Neural progenitor cell (in vitro differentiated cells): ENCODE measurements around the gene NDUFS3. TPM values are rescaled to one million over a fixed set of nuclear protein-coding genes. Genes with fewer than 3 reads are reported as not detected.

Experiments
- DNase-seq: peaks from one replicate; pipeline ENCODE4 v3.0.0-alpha.2; 2016; ENCODE audit warnings: low spot score
- H2AFZ ChIP-seq: fragments of 200-600 bp; sonication (generic); replicated peaks from 2 replicates; pipeline ENCODE4 v1.6.1; 2016; ENCODE audit warnings: antibody characterized with exemption
- H3F3A ChIP-seq: fragments of 200-600 bp; sonication (generic); 2 replicates; pipeline ENCODE4 v1.6.1; 2016; ENCODE audit warnings: antibody characterized with exemption, low read depth
- H3K27ac ChIP-seq: fragments of 200-600 bp; sonication (generic); 2 replicates; pipeline ENCODE4 v1.5.1; 2016; ENCODE audit warnings: mild to moderate bottlenecking
- H3K27me3 ChIP-seq: fragments of 200-600 bp; sonication (generic); 2 replicates; pipeline ENCODE4 v1.6.1; 2016; ENCODE audit warnings: mild to moderate bottlenecking, moderate library complexity
- H3K36me3 ChIP-seq: fragments of 200-600 bp; sonication (generic); 2 replicates; pipeline ENCODE4 v1.5.1; 2016
- H3K4me1 ChIP-seq: fragments of 200-600 bp; sonication (generic); 2 replicates; pipeline ENCODE4 v1.6.1; 2016; ENCODE audit warnings: mixed run types
- H3K4me2 ChIP-seq: fragments of 200-600 bp; sonication (generic); 2 replicates; pipeline ENCODE4 v1.6.1; 2016
- H3K4me3 ChIP-seq: fragments of 200-600 bp; sonication (generic); 2 replicates; pipeline ENCODE4 v1.5.1; 2016
- H3K79me2 ChIP-seq: fragments of 200-600 bp; sonication (generic); 2 replicates; pipeline ENCODE4 v1.6.1; 2016; ENCODE audit warnings: low read depth
- H3K9ac ChIP-seq: fragments of 200-600 bp; sonication (generic); 2 replicates; pipeline ENCODE4 v1.6.1; 2016
- H3K9me3 ChIP-seq: fragments of 200-600 bp; sonication (generic); 2 replicates; pipeline ENCODE4 v1.5.1; 2016; ENCODE audit warnings: low read depth
- H4K20me1 ChIP-seq: fragments of 200-600 bp; sonication (generic); 2 replicates; pipeline ENCODE4 v1.6.1; 2016; ENCODE audit warnings: low read depth
- H3K27ac Mint-ChIP-seq: 3 replicates; pipeline ENCODE4 v1.8.0; 2021; ENCODE audit warnings: mixed read lengths
- H3K27me3 Mint-ChIP-seq: 2 replicates; pipeline ENCODE4 v1.8.0; 2022; ENCODE audit warnings: low read depth, mild to moderate bottlenecking, inconsistent platforms, moderate library complexity, mixed read lengths; ENCODE audit not compliant: insufficient read depth
- H3K36me3 Mint-ChIP-seq: 3 replicates; pipeline ENCODE4 v1.8.0; 2021; ENCODE audit warnings: mixed read lengths
- H3K4me1 Mint-ChIP-seq: 3 replicates; pipeline ENCODE4 v1.8.0; 2021; ENCODE audit warnings: mixed read lengths
- H3K4me3 Mint-ChIP-seq: 3 replicates; pipeline ENCODE4 v1.8.0; 2021; ENCODE audit warnings: mild to moderate bottlenecking, moderate library complexity, mixed read lengths
- H3K9me3 Mint-ChIP-seq: 3 replicates; pipeline ENCODE4 v1.8.0; 2020; ENCODE audit warnings: mixed read lengths
- EZH2 ChIP-seq: fragments of 200-600 bp; sonication (generic); IDR thresholded peaks from 2 replicates; pipeline ENCODE4 v1.6.1; 2017; ENCODE audit warnings: antibody characterized with exemption, mild to moderate bottlenecking, moderate library complexity
- EZH2phosphoT487 ChIP-seq: fragments of 200-600 bp; sonication (generic); IDR thresholded peaks from 2 replicates; pipeline ENCODE4 v1.6.1; 2017; ENCODE audit warnings: antibody characterized with exemption
- total RNA-seq: library from RNA; depleted of rRNA; stranded (reverse); fragments of >200 nt; gene quantifications from 2 replicates; pipeline ENCODE4 v1.2.3, GENCODE V29; 2015; ENCODE audit warnings: low replicate concordance
- TF ChIP-seq, protein P1 (sequence below): fragments of 200-600 bp; sonication (generic); IDR thresholded peaks from 2 replicates; pipeline ENCODE4 v1.5.1; 2017; ENCODE audit warnings: antibody characterized with exemption, mild to moderate bottlenecking

Gene NDUFS3
- total RNA-seq, 1 donor from 2014 or later, result 78.9 TPM

DNA sequence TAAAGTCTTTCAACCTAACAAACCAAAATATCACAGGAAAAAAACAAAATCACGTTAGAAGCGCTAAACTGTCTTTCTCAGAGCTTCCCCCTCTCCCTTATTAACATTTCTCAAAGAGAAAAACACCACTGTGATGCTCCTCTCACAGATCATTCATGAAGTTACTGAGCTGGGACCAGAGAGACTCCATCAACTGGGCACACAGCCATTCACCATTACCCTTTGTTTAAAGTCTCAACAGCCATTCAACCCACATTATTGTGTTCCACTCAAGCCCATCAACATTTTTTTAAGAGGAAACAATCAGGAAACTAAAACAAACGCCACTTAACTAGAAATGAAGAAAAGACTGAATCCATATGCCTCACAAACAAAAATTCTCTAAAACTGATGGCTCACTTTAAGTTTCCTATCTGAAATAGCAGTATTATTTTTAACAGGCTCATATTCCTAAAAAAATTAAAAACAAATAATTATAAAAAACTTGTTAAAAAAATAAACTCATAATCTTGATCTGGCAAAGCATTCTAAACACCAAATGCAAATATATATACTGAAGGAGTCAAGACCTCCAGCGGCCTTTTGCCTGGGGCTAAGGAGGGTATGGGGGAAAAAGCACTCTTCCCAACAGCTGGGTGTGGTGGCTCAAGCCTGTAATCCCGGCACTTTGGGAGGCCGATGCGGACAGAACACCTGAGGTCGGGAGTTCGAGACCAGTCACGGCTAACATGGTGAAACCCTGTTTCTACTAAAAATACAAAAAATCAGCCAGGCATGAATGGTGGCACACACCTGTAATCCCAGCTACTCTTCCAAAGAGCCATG is 39.9 kb upstream of the NDUFS3 start:
- peaks cover 17% of the 10 kb centered on the region for H3K36me3 Mint-ChIP-seq
- H3K9ac ChIP-seq, result no peak overlapping the region
- no peak overlapping the region for H3K4me3 Mint-ChIP-seq

DNA sequence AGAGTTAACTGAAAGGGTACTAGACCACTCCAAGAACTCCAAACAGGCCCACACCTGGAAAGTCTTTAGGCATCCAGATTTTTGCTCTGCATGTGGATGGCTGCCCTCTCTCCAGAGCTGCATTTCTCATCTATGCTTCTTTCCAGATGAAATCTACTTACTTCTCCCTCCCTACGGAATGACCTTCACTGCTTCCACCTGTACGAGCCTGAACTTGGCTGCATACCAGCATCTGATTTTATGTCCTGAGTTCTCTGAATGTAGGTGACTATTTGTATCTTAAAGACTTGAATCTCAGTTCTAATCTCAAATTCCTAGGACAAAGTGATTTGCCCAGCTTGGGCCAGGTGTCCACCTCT is 39.2 kb upstream of the NDUFS3 start:
- Histone ChIP-seq H3K9me3 (no peaks in the 10 kb centered on the region), H3K4me3 (no peak overlapping the region), H3K27ac (no peak overlapping the region), H3K4me2 (no peak overlapping the region), H4K20me1 (peaks cover 98% of the 10 kb centered on the region), H3K79me2 (peaks cover 100% of the 10 kb centered on the region), H3F3A (peaks cover 14% of the 10 kb centered on the region), H2AFZ (no peak overlapping the region), H3K36me3 (no peaks in the 10 kb centered on the region), H3K9ac (no peak overlapping the region), H3K4me1 (peaks cover 4% of the 10 kb centered on the region), H3K27me3 (no peaks in the 10 kb centered on the region)
- peaks cover 17% of the 10 kb centered on the region for H3K36me3 Mint-ChIP-seq
- peak overlapping the region; percentile 41 for H3K27ac Mint-ChIP-seq
- H3K27me3 Mint-ChIP-seq, result no peaks in the 10 kb centered on the region
- H3K4me3 Mint-ChIP-seq, result no peak overlapping the region
- H3K9me3 Mint-ChIP-seq, result no peaks in the 10 kb centered on the region
- DNase-seq, result no peak
- no peak for TF ChIP-seq EZH2
- TF ChIP-seq, protein P1, sequence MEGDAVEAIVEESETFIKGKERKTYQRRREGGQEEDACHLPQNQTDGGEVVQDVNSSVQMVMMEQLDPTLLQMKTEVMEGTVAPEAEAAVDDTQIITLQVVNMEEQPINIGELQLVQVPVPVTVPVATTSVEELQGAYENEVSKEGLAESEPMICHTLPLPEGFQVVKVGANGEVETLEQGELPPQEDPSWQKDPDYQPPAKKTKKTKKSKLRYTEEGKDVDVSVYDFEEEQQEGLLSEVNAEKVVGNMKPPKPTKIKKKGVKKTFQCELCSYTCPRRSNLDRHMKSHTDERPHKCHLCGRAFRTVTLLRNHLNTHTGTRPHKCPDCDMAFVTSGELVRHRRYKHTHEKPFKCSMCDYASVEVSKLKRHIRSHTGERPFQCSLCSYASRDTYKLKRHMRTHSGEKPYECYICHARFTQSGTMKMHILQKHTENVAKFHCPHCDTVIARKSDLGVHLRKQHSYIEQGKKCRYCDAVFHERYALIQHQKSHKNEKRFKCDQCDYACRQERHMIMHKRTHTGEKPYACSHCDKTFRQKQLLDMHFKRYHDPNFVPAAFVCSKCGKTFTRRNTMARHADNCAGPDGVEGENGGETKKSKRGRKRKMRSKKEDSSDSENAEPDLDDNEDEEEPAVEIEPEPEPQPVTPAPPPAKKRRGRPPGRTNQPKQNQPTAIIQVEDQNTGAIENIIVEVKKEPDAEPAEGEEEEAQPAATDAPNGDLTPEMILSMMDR, result no peak
- TF ChIP-seq EZH2phosphoT487, result no peak
- peaks cover 22% of the 10 kb centered on the region for H3K4me1 Mint-ChIP-seq

More for the DNA sequence above, 39.9 kb upstream of the NDUFS3 start:
- H2AFZ ChIP-seq, result no peak overlapping the region
- peaks cover 98% of the 10 kb centered on the region for H4K20me1 ChIP-seq
- TF ChIP-seq EZH2phosphoT487, result no peak
- no peak for TF ChIP-seq EZH2
- TF ChIP-seq, protein P1, result no peak
- peaks cover 2% of the 10 kb centered on the region for H3K4me1 ChIP-seq
- Mint-ChIP-seq H3K9me3 (no peaks in the 10 kb centered on the region), H3K27ac (peak overlapping the region; percentile 78), H3K27me3 (no peaks in the 10 kb centered on the region), H3K4me1 (peaks cover 22% of the 10 kb centered on the region)
- H3K27me3 ChIP-seq, result no peaks in the 10 kb centered on the region
- peaks cover 100% of the 10 kb centered on the region for H3K79me2 ChIP-seq
- no peaks in the 10 kb centered on the region for H3K36me3 ChIP-seq
- H3F3A ChIP-seq, result peaks cover 14% of the 10 kb centered on the region
- peak overlapping the region; percentile 55 for H3K27ac ChIP-seq
- H3K4me3 ChIP-seq, result no peak overlapping the region
- H3K9me3 ChIP-seq, result no peaks in the 10 kb centered on the region
- peak overlapping the region; percentile 25 for H3K4me2 ChIP-seq
- peak; percentile 31 for DNase-seq

DNA sequence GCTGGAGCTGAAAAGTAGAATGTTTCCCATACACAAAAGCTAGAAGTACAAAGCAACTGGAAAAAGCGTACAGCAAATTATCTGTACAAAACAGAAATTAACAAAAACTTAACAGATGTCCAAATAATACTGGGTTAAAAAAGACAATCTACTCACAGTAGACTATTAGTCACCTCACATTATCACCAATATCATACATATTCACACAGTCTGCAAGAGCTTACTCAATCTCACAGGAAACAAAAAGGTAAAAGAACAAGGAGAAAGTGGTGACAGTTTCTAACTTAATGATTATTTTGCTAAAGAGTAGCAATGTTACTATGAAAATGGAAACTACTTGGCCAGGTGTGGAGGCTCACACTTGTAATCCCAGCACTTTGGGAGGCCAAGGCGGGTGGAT is 37.8 kb upstream of the NDUFS3 start:
- peaks cover 100% of the 10 kb centered on the region for H3K79me2 ChIP-seq
- DNase-seq, result no peak
- no peaks in the 10 kb centered on the region for H3K9me3 Mint-ChIP-seq
- no peak overlapping the region for H2AFZ ChIP-seq
- no peak overlapping the region for H3K4me3 ChIP-seq
- H3F3A ChIP-seq, result peaks cover 14% of the 10 kb centered on the region
- no peak overlapping the region for H3K27ac ChIP-seq
- H3K4me1 ChIP-seq, result peaks cover 4% of the 10 kb centered on the region
- no peak for TF ChIP-seq EZH2
- TF ChIP-seq, protein P1, result no peak
- TF ChIP-seq EZH2phosphoT487, result no peak
- no peaks in the 10 kb centered on the region for H3K9me3 ChIP-seq
- H3K27ac Mint-ChIP-seq, result no peak overlapping the region
- no peaks in the 10 kb centered on the region for H3K27me3 ChIP-seq
- H3K4me1 Mint-ChIP-seq, result peaks cover 20% of the 10 kb centered on the region
- H3K36me3 ChIP-seq, result no peaks in the 10 kb centered on the region
- H3K4me3 Mint-ChIP-seq, result no peak overlapping the region
- no peaks in the 10 kb centered on the region for H3K27me3 Mint-ChIP-seq
- no peak overlapping the region for H3K9ac ChIP-seq
- peaks cover 14% of the 10 kb centered on the region for H3K36me3 Mint-ChIP-seq
- H4K20me1 ChIP-seq, result peaks cover 95% of the 10 kb centered on the region
- H3K4me2 ChIP-seq, result no peak overlapping the region
